ENCODE measurements around the gene CYP8B1. TPM values are rescaled to one million over a fixed set of nuclear protein-coding genes. Genes with fewer than 3 reads are reported as not detected.

Gene CYP8B1
- total and polyA plus RNA-seq, 9 of the 15 experiments (the other 6 are each of a cell fraction or from before 2014, with no cell fraction given): 0.04 TPM; not detected in 8

DNA sequence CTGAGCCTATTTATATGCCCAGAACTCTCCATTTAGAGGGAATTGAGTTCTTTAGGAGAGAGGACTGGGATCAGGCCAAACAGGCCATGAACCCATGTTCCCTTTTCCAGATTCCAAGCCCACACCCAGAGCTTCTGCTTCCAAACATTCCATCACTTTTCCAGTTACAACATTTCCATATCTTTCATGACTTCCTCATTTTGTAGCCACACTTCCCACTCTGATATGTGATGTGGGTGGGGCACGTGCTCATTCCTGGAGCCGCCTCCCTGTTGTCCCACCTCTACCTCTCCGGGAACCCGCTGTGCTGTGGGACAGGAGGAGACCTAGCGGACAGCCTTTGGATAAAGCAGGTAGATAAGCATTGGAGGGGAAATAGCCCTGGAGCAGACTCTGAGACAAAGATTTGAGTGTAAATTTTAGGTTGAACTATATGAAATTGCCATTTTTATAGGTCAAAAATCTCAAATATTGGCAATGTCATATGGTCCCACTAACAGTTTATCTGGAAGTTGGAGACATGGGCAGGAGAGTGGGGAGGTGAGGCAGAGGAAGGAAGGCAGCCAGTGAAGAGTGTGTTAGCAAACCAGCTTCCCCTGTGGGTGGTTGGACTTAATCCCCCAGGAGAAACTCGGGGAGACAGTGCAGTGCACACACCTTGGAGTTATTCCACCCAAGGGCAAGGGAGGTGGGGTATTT, 31.8 kb downstream of the CYP8B1 start (continued):
- TF ChIP-seq RBM22 (IDR thresholded peaks at IDR 0.05; ENCODE audit: low read depth, low read length, poor library complexity, severe bottlenecking) (no peak), SPI1 (IDR thresholded peaks at IDR 0.05; ENCODE audit: borderline replicate concordance, low read depth, low read length) (peak; percentile 86), SRSF3 (IDR thresholded peaks at IDR 0.05; ENCODE audit: insufficient read depth, low read length) (no peak), PURB (CRISPR knock-in tag; IDR thresholded peaks at IDR 0.05; ENCODE audit: low read depth) (0 out of 2 replicates have a peak, but pooled peaks have one; percentile 23), BHLHE40 (IDR thresholded peaks at IDR 0.05; ENCODE audit: low read length) (peak; percentile 68), ZNF589 (CRISPR knock-in tag; IDR thresholded peaks at IDR 0.05; ENCODE audit: low read depth) (no peak), SMAD4 (CRISPR knock-in tag; conservative IDR thresholded peaks at IDR 0.05) (no peak), EP300 (IDR thresholded peaks at IDR 0.05; ENCODE audit: low read length) (no peak), U2AF1 (optimal IDR thresholded peaks at IDR 0.05; ENCODE audit: low read depth, low read length) (no peak), SIN3A (IDR thresholded peaks at IDR 0.05; ENCODE audit: borderline replicate concordance in 2 of 2, control insufficient read depth in 1 of 2, low read depth in 2 of 2, low read length in 2 of 2) (no peak), GABPB1 (CRISPR knock-in tag; IDR thresholded peaks at IDR 0.05) (no peak), HIVEP1 (CRISPR knock-in tag; IDR thresholded peaks at IDR 0.05) (no peak), TOE1 (IDR thresholded peaks at IDR 0.05; ENCODE audit: borderline replicate concordance) (no peak), TOE1 (CRISPR knock-in tag; IDR thresholded peaks at IDR 0.05; ENCODE audit: borderline replicate concordance, low read depth) (no peak), HCFC1 (IDR thresholded peaks at IDR 0.05; ENCODE audit: low read depth, low read length) (no peak), STAT5B (CRISPR knock-in tag; IDR thresholded peaks at IDR 0.05) (no peak), NBN (IDR thresholded peaks at IDR 0.05; ENCODE audit: low read depth) (no peak), NONO (IDR thresholded peaks at IDR 0.05; ENCODE audit: low read depth in 2 of 2, low read length in 1 of 2) (no peak), ZNF408 (CRISPR knock-in tag; IDR thresholded peaks at IDR 0.05; ENCODE audit: low read depth) (no peak)
- TF ChIP-seq, protein P1, sequence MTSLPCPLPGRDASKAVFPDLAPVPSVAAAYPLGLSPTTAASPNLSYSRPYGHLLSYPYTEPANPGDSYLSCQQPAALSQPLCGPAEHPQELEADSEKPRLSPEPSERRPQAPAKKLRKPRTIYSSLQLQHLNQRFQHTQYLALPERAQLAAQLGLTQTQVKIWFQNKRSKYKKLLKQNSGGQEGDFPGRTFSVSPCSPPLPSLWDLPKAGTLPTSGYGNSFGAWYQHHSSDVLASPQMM (CRISPR knock-in tag; IDR thresholded peaks at IDR 0.05): no peak
- TF ChIP-seq, protein P2, sequence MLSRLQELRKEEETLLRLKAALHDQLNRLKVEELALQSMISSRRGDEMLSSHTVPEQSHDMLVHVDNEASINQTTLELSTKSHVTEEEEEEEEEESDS (CRISPR knock-in tag; IDR thresholded peaks at IDR 0.05): no peak
- TF ChIP-seq, protein P3, sequence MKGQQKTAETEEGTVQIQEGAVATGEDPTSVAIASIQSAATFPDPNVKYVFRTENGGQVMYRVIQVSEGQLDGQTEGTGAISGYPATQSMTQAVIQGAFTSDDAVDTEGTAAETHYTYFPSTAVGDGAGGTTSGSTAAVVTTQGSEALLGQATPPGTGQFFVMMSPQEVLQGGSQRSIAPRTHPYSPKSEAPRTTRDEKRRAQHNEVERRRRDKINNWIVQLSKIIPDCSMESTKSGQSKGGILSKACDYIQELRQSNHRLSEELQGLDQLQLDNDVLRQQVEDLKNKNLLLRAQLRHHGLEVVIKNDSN (CRISPR knock-in tag; IDR thresholded peaks at IDR 0.05): peak; percentile 45; the same call in 1 of the 2 replicates
- TF ChIP-seq, protein P4, sequence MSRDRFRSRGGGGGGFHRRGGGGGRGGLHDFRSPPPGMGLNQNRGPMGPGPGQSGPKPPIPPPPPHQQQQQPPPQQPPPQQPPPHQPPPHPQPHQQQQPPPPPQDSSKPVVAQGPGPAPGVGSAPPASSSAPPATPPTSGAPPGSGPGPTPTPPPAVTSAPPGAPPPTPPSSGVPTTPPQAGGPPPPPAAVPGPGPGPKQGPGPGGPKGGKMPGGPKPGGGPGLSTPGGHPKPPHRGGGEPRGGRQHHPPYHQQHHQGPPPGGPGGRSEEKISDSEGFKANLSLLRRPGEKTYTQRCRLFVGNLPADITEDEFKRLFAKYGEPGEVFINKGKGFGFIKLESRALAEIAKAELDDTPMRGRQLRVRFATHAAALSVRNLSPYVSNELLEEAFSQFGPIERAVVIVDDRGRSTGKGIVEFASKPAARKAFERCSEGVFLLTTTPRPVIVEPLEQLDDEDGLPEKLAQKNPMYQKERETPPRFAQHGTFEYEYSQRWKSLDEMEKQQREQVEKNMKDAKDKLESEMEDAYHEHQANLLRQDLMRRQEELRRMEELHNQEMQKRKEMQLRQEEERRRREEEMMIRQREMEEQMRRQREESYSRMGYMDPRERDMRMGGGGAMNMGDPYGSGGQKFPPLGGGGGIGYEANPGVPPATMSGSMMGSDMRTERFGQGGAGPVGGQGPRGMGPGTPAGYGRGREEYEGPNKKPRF (IDR thresholded peaks at IDR 0.05; ENCODE audit: low read depth, low read length): no peak

Measured in K562 (cell line).